NCI-H2227 (cell line): Measurements from ENCODE around the gene PIP5K1B.

Experiments
- DNase-seq: peaks from one replicate; lab custom pipeline; 2025; ENCODE audit not compliant: unreplicated experiment; lab: John Stamatoyannopoulos, UW

Gene PIP5K1B

DNA sequence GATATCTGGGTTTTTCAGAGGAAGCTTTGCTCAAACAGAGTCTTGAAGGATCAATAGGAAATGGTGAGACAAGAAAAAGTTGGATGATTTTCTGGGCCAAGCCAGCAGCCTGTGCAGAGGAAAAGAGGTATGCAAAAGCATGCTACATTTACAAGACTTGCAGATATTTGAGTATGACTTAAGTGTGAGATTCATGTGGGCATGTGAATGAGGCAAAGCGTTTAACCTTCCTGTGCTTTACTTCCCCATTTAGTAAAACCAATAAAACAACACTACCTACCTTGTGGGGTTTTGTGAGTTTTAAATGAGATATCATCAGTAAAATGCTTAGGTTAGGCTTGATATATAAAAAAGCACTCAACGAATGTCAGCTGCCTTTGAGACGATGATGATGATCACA lies 58.1 kb downstream of the PIP5K1B start:
- DNase-seq: no peak

DNA sequence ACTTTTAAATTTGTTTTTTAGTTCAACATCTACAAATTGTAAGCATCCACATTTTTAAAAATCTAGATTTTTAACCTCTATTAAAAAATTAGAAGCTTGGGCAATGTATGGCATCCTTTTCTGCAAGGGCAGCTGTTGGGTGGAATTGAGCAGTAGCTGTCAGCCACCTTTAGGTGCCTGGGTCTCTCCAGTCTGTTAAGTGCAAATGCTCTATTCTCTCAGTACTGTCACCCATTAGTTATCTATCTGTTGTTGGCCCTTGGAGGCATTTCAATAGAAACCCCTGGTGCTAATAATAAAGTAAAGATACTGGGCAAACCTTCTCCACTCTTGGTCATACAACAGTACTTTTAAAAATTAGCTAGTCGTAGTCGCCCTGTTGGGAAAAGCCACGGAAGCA lies 63.6 kb downstream of the PIP5K1B start:
- no peak for DNase-seq

DNA sequence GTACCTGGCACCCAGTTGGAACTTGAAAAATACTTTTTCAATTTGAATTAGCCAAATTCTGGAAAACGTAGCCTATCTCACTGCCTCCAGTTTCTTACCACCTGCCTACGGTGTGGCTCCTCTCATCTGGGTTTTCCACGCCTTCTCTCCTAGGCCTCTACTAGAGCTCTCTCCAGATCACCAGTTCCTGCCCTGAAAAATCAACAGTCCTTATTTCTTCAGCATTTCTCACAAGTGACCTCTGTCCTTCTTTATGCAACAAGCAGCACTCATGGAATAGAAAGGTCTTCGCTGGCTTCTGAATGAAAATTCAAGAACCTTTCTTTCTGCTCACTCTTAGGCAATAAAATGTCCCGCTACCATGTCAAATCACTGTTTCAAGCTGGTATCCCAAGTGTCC lies 64.8 kb downstream of the PIP5K1B start:
- DNase-seq: no peak

DNA sequence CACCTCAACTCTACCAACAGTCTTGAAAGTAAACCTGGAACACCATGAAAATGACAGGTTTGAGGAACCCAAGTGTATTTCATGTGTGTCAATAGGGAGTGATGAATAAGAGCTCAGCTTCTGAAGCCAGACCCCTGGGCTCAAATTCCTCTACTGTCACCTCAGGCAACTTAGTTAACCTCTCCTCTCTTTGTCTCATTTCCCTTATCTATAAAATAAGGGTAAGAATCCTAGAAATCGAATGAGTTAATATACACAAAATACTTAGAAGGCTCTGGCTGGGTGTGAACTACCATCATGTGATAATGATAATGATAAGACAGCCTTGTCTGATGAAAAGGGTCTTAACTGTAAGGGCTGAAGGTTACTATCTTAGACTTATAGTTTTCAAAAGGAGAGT lies 66.3 kb downstream of the PIP5K1B start:
- no peak for DNase-seq

DNA sequence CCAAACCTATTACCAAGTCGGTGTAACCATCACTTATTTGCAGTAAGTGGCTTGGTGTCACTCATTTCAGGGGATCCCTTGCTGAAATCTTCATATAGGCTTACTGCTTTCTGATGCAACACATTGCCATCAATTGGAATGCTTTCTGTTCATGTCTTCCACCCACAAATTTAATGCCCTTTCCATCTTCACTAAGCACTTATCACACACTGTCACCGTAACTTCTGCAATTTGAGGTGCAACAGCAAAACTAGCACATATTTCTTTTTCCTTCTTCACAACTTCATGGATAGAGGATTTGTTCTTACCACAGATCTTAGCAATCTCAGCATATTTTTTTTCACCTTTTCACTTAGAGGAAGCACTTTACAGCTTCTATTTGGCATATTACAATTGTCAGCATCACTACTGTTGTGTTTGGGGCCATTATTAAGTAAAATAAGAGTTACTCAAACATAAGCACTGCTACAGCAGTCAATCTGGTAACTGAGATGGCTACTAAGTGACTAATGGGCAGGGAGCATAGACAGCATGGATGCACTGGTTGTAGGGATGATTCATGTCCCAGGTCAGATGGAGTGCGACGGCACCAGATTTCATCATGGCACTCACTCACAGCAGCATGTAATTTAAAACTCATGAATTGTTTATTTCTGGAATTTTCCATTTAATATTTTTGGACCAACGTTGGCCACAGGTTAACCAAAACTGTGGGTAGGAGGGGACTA lies 70.1 kb downstream of the PIP5K1B start:
- no peak for DNase-seq

DNA sequence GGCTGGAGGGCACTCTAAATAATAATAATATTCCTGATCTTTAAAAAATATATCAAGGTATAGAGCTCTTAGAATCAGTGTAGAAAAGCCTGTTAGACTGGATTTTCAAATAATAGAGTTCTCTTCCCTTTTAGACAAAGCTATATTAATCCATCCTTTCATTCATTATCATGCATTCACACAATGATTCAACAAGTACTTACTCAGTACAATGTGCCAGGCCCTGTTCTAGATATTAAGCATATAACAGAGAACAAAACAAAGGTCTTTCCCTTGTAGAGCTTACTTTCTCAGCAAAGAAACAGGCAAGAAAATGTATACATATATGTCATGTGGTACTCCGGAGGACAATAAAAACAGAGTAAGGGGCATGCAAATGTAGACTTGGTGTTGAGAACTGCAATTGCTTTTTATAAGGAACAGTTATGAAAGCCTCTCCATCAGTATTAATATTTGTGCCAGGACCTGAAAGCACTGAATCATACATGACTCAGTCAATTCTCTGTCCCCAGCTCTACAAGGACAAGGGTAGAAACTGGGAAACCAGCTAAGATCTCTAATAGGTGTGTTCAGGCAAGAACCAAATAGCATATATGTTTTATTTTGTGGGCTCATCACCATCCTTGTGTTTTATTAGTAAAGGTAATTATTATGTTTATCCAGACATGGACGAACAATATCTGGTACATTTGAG lies 72.2 kb downstream of the PIP5K1B start:
- DNase-seq: no peak

DNA sequence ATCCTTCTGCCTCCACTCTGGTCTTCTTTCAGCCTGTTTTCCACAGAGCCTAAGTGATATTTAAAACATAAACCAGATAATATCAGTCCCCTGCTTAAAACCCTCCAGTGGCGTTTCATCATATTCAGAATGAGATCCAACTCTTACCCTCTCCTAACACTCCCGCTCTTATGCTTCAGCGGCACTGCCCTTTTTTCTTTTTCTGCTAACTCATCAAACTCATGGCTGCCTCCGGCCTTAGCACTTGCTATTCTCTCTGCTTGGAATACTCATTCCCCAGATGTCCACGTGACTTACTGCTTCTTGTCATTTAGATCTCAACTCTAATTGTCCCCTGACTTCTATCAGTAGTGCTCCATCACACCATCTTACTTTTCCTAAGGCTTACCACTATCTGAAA lies 73.6 kb downstream of the PIP5K1B start:
- DNase-seq: peak; percentile 14

DNA sequence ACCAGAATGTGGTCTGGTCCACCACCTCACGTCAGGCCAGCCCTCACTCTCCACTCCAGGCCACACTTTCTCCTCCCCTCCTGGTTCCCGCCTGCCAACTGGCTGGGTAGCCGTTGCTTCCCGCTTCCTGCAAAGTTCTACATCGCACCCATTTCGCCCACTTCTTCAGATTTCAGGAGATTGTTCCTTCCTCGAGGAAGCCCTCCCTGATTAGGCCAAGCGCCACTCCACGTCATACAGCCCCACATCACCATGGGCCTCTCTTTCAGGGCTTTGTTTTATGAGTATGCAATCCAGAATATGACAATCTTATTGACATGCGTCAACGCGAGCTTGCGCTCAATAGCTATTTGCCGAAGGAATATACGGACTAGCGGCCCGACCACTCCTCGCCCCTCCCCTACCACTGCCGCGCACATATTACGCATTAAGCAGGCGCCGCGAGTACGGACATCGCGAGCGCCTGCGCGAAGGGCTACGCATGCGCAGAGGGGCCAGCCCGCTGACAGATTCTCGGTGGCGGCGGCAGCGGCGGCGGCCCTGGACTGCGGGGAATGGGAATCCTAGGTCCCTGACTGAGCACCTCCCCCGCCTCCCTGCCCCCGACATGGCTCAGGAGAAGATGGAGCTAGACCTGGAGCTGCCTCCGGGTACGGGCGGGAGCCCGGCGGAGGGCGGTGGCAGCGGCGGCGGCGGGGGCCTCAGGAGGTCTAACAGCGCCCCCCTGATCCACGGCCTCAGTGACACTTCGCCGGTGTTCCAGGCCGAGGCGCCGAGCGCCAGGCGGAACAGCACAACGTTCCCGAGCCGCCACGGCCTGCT lies 74.7 kb downstream of the PIP5K1B start:
- peak; percentile 95 for DNase-seq

DNA sequence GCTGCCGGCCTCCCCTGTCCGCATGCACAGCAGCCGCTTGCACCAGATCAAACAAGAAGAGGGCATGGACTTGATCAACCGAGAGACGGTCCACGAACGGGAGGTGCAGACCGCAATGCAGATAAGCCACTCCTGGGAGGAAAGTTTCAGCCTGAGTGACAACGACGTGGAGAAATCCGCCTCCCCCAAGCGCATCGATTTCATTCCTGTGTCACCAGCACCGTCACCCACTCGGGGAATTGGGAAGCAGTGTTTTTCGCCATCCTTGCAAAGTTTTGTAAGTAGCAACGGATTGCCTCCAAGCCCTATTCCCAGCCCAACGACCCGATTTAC lies 75.3 kb downstream of the PIP5K1B start:
- DNase-seq: no peak

DNA sequence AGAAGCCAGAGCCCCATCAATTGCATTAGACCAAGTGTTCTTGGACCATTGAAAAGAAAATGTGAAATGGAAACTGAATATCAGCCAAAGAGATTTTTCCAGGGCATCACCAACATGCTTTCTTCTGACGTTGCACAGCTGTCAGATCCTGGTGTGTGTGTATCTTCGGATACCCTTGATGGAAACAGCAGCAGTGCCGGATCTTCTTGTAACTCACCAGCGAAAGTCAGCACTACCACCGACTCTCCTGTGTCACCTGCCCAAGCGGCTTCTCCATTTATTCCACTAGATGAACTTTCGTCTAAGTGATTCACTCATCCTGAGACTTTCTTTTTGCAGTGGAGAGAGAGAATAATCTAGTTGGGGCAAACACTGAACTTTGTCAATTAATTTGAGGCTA lies 75.7 kb downstream of the PIP5K1B start:
- no peak for DNase-seq

DNA sequence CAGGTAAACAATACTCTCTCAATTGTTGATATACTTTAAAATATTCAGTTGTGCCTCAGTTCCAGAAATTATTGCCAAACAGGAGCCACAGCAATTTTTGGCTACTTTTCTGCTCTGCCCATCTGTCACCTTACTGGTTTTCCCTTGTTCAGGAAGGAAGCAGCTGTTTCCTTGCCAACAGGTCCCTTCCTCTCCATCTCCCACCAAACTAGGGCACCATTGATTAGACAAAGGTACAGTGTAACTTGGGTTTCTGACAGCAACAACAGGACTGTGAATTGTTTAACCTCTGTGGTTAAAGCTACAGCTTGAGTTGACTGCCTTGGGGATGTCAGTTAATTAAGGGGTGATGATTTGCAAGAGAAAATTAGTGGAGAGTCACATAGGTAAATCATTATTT lies 76.9 kb downstream of the PIP5K1B start:
- no peak for DNase-seq

DNA sequence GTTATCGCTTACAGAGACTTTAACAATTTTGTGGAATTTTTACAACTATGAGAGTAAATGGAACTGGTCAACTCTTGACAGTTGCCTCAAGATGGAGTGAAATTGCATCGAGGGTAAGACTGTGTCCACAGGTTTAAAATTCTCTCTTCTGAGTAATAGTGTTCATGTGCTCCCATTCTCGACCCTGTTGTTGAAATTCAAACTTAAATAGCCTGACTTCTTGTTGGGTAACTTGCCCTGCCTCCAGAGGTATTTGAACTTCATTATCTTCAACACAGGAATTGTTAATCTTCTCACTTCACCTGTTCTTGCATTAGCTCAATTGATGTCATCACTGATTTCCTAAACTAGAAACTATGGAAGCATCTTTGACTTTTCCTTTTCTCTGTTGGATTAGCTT lies 77.5 kb downstream of the PIP5K1B start:
- no peak for DNase-seq

DNA sequence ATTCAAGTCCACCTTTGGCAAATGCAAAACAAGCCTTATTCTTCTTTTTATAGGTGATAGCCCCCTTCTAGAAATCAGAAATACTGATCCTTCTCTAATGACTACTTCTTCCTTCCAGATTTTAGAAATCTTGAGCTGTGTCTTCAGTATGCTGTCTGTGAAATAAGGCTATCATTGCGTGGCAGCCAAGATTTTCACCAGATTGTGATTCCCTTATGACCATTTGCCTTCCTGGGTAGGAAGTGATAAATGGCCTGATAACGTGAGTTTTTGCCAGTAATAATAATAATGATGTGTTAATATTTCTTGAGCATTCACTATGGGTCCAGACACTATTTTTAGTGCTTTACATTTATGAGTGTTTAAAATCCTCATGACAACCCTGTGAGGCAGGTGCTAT lies 80.9 kb downstream of the PIP5K1B start:
- no peak for DNase-seq

DNA sequence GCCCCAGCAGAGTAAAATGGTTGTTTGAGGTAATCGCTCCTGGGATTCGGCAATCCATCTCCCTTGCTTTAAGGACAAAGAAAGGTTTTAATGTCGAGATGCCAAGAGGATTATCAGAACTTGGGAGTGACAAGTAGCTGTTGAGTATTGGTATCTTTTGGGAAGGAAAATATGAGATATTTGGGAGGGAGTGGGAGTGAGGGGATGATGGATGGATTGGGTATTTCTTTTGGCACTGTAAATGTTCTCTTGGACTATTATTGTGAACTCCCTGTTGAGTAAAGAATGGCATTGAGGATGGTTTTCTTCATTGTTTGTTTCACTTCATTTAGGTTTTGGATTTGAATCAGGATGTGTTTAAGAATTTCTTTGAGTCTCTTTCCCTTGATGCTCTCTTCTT lies 86.1 kb downstream of the PIP5K1B start:
- no peak for DNase-seq

DNA sequence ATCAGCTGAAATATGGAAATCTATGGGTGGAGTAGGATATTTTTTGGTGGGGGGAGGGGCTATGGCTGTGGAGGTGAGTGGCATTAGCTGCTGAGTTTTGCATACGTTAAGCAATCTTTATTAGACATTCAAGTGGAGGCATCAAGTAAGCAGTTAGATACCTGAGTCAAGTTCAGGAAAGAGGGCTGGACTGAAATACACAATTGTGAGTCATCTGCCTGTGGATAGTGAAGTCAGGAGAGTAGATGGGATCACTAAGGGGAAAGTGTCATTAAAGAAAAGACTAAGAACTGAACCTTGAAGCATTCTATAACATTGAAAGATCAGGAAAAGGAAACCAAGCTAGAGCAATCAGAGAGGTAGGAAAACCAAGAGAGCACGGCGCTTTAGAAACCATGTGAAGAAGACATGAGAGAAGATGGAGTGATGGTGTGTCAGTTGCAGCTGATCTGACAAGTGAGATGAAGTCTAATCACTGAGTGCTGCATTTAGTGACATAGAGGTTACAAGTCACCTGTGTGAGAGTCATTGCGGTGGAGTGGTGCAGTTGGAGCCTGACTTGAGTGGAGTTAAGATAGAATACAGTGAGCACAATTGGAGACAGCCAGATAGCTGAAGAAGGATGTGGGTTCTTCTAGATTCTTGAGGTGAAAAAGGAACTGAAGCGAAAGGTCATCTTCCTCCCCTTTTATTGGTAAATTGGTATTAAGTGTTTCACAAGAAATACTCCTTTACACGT lies 88.7 kb downstream of the PIP5K1B start:
- DNase-seq: no peak

DNA sequence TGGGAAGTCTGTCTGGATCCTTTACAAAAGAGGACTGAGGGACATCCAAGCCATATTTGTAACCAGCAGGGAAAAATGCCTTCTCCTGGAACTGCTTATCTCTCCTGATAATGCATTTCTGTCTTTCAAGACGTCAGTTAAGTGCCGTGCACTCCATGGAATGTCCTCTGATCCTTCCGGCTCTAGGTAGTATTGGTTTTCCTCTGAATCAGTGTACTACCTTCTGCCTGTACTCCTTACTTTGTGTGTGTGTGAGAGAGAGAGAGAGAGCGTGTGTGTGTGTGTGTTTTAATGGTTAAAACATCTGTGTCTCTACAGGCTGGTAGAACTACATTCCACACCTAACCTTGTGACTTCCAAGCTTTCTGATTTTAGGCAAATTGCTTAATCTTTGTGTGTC lies 89.9 kb downstream of the PIP5K1B start:
- DNase-seq: no peak

DNA sequence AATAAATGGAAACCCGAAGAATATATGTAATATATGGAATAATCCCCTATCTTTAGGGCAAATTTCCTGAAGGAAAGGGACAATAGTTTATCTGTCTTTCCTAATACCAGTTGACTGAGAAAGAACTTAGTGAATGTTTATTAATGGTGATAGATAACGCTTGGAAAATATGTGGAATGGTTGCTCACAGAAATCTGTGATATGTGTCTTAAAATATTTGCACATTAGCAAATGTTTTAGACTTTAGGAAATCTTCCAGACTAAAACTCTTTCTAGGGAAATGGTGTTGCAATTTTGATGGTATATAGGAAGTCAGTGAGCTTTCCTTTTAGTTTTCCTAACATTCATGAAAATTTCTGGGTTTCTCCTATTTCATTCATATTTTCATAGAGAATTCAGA lies 90.4 kb downstream of the PIP5K1B start:
- DNase-seq: no peak

DNA sequence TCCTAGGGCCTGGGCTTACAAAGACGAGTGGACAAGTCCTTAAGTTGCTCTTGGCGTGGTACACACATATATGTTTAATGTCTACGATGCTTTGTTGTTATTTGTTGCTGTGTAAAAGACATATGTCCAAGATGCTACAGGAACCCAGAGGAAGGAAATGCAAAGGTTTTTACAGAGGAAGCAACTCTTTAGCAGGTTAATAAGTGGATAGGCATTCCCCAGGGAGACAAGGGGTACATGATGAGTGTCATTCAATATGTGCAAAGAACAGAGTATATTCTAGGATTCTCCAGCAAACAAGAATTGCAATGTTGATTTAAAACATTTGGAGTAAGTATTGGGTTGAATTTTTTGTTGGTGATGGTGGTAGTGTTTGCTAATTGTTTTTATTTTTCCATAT lies 92.1 kb downstream of the PIP5K1B start:
- DNase-seq: no peak

DNA sequence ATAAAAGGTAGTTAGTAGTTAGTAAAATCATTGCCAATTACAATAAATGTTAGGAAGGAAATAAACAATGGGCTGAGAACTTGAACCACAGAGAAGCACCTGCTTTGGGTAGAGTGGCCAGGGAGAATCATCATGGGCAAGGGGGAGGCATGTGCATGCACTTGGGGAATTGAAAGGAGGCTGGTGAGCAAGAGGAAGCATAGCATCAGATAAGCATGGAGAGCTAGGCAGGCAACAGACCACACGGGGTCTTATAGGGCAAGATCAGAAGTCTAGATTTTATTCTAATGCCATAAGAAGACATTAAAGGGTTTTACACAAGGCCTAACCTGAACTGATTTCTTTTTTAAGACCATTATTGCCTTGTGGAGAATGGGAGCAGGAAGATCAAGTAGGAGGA lies 93.4 kb downstream of the PIP5K1B start:
- no peak for DNase-seq

DNA sequence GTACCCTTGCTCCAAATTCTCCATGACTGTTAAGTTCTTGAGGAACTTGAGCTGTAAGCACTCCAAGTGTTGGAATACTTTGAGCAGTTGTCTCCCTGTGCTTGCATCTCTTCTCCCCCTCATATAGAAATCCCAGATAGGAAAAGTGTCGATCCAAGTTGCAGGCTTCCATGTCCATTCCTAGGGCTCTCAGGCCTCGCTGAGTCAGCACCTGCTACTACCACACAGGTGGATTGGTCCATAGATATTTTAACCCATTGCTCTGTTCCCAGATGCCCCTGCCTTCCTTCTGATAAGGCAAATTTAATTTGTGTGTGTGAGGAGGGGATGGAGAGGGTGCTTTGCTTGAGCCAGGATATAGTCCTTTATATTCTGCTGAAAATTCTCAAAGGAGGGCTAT lies 95.8 kb downstream of the PIP5K1B start:
- DNase-seq: no peak

DNA sequence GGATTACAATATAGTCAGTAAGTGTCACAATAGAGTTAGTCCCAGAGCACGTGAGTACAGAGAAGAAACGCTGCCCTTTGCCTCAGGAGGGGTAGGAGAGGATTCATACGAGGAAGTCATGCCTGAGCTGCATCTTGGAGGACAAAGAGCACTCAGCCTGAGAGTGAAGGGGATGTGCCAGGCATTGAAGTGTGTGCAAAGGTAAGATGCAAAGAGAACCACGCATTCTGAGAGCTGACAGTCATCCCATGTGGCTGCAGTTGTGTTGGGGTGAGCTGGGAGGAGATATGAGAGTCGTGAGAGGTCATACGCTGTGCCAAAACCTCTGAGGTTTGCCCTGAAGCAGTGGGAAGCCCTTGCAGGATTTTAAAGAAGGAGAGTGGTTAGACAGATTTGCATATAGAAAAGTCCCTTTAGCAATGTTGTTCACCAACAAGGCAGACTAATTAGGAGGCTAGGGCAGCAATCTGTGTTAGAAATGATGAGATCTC lies 97.5 kb downstream of the PIP5K1B start:
- DNase-seq: no peak
